GM12801 (cell line): ENCODE data around the gene COL1A1.

Experiments
- TF ChIP-seq, protein P1 (sequence below): IDR thresholded peaks from one replicate; pipeline ENCODE4 v1.5.1; 2011; ENCODE audit warnings: control low read depth; ENCODE audit not compliant: insufficient read length; ENCODE audit errors: extremely low read depth

COL1A1 gene

DNA sequence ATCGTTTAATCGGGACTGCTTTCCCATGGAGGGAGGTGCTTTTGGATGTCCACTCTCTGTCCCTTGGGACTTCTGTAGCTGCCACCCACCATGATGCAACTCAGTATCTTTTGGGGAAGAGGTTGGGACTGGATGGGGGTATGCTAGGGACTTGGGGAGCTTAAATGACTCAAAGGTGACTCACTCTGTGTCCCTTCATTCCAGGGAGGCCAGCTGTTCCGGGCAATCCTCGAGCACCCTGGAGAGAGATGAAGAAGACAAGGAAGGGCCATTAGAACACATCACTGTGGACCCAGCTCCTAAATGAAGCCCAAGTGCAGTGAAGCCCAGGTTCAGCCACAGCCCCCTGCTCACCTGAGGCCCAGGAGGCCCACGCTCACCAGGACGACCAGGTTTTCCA lies 4.6 kb downstream of the COL1A1 start:
- TF ChIP-seq, protein P1, sequence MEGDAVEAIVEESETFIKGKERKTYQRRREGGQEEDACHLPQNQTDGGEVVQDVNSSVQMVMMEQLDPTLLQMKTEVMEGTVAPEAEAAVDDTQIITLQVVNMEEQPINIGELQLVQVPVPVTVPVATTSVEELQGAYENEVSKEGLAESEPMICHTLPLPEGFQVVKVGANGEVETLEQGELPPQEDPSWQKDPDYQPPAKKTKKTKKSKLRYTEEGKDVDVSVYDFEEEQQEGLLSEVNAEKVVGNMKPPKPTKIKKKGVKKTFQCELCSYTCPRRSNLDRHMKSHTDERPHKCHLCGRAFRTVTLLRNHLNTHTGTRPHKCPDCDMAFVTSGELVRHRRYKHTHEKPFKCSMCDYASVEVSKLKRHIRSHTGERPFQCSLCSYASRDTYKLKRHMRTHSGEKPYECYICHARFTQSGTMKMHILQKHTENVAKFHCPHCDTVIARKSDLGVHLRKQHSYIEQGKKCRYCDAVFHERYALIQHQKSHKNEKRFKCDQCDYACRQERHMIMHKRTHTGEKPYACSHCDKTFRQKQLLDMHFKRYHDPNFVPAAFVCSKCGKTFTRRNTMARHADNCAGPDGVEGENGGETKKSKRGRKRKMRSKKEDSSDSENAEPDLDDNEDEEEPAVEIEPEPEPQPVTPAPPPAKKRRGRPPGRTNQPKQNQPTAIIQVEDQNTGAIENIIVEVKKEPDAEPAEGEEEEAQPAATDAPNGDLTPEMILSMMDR: no peak

DNA sequence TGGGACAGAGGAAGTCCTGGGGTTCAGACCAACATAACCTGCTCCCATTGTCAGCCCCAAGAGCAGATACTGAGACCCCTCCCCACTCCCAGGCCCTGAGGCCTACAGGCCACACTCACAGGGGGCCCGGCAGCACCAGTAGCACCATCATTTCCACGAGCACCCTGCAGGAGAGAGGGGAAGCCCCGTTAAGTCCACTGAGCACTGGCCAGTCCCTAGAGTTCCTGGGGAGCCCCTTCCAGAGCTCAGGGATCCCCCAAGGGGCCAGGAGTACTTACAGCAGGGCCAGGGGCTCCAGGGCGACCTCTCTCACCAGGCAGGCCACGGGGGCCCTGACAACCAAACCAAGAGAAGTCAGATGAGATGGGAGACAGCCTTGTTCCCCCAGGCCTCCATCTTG lies 5.4 kb downstream of the COL1A1 start:
- TF ChIP-seq, protein P1: no peak

DNA sequence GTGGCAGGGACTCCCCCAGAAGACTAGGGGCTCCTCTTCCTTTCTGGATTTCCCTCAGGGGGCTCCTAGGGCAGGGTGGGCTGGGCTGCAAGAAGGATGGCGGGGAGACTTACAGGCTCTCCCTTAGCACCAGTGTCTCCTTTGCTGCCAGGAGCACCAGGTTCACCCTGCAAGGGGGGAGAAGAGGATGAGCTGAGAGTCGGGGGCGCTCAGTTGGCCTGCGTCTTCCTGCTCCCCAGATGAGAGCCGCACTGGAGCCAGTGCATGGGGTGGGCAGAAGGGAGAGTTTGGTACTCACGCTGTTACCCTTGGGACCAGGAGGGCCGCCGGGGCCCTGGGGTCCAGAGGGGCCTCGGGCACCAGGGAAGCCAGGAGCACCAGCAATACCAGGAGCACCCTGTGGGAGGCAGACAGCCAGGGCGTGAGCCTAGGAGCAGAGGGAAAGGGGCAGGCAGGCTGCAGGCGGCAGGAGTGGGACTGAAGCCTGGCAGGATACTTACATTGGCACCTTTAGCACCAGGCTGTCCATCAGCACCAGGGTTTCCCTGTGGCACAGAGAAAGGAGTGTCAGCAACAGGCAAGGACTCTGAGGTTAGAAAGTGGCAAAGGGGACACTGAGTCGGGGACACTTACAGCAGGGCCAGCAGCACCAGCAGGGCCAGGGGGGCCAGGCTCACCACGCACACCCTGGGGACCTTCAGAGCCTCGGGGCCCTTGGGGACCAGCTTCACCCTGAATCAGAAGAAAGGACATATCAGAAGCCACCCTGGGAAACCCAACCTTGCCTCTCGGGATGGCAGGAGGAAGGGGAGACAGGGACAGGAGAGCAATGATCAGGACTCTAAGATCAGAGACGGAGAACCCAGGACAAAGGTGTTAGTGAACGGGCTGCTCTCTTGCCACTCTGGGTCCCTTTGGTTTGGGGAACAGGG lies 6.2 kb downstream of the COL1A1 start:
- TF ChIP-seq, protein P1: no peak

DNA sequence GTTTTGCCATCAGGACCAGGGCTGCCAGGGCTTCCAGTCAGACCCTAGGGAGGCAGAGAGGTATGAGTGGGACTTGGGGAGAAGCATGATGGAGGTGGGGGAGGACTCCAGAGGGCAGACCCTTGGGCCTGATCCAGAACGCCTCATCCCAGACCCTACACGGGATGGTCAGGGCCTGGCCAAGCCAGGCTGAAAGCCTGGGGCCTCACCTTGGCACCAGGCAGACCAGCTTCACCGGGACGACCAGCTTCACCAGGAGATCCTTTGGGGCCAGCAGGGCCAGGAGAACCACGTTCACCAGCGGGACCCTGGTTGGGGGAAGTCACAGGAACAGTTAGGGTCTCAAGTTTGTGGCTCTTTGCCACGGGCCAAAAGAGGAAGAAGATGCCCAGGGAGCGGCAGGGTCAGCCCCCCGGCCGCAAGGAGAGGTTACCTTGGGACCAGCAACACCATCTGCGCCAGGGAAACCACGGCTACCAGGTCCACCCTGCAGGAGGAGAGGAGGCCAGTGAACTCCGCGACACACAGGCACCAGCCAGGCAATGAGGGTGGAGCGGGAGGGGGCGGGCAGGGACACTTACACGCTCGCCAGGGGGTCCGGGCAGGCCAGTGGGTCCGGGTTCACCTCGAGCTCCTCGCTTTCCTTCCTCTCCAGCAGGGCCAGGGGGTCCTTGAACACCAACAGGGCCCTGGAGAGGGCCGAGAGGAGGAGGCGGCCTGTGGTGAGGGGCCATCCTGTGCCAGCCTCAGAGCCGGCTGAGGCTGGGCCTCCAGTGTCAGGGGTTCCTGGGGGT lies 7.1 kb downstream of the COL1A1 start:
- TF ChIP-seq, protein P1: no peak

DNA sequence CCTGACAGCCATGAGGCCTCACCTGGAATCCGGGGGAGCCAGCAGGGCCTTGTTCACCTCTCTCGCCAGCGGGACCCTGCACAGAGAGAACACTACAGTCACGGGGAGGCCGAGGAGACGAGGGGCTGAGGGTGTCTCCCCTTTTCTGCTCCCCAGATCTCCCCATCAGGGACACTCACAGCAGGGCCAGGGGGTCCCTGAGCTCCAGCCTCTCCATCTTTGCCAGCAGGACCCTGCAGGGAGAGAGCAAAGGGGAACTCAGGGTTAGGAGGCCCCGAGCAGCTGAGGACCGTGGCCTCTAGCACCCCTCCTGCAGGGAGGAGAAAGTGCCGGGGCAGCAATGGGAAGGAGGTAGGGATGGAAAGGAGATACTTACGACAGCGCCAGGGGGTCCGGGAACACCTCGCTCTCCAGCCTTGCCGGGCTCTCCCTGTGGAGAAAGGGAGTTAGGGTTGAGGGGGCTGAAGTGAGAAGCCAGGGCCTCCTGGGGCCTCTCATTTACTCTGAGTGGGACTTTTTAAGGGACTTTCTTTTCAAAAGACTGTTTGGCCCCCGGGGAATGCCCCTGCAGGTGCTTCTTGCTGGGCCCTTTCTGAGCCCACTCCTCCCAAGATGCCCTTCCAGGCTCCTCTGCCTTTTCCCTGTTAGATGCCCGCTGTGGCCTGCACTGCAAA lies 8.7 kb downstream of the COL1A1 start:
- TF ChIP-seq, protein P1: no peak

DNA sequence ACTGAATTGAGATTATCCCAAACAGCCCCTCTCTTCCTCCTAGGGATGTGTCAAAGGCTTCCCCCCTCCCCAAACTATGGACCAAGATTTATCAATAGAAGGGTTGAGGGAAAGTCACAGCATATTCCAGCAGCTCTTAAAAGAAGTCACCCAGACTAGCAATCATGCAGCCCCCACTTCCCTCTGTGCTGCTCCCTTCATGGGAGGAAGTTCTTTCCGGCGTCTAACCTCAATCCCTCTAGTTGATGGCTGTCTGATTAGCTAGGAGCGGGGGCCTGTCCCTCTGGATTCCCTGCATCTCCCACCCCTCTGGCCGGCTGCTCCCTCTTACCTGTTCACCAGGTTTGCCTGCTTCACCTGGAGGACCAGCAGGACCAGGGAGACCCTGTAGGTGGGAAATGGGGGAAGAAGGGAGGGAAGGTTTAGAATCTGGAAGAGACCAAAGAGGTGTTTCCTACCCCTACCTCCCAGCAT lies 9.2 kb downstream of the COL1A1 start:
- TF ChIP-seq, protein P1: no peak

DNA sequence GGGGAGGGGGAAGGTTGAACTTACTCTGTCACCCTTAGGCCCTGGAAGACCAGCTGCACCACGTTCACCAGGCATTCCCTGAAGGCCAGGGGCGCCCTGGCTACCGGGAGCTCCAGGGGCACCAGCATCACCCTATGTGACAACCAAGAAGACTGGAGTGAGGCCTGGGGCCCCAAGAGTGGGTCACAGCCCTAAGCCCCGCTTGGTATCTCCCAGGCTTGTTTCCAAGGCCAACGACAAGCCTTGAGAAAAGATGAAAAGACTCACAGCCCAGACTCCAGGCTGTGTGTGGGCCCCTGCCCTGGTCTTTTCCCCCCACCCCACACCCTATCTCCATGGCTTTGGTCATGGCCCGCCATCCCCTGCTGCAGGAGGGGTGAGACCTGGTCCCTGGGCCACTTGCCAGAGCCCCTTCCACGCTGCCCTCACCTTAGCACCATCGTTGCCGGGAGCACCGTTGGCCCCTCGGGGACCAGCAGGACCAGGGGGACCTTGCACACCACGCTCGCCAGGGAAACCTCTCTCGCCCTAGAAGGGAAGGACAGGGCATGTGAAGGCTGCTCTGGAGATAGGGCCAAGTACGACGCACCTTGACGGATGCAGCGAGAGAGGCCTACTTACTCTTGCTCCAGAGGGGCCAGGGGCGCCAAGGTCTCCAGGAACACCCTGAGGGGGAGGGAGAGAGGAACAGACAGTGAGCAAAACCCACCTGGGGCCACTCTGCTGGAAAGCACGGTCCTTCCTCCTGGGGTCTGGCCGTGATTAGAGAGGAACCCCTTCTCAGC lies 9.9 kb downstream of the COL1A1 start:
- TF ChIP-seq, protein P1: no peak
